Activated naive CD8-positive, alpha-beta T cell treated with anti-CD3 and anti-CD28 coated beads, Interleukin-2, amount 50 U/mL, for 24 hours (primary cell): ENCODE data around the gene ZNF506.
"Not testable (repeated sequence)": the region's sequence is repeated elsewhere in the genome, so short reads cannot be mapped to it uniquely, and the experiment has no call there.

Experiments
- ATAC-seq: fragments of 150-1000 bp; cut with Tn5 transposase; one replicate; pipeline ENCODE4 v1.10.0; 2021
- DNase-seq: peaks from one replicate; pipeline ENCODE4 v3.0.0; 2021
- H3K27ac Mint-ChIP-seq: one replicate; pipeline ENCODE4 v1.8.0; 2021; ENCODE audit warnings: mild to moderate bottlenecking, mixed read lengths
- H3K27me3 Mint-ChIP-seq: one replicate; pipeline ENCODE4 v1.8.0; 2021; ENCODE audit warnings: mixed read lengths
- H3K36me3 Mint-ChIP-seq: one replicate; pipeline ENCODE4 v1.8.0; 2021; ENCODE audit warnings: low read depth, mixed read lengths
- H3K4me1 Mint-ChIP-seq: one replicate; pipeline ENCODE4 v1.8.0; 2021; ENCODE audit warnings: mixed read lengths
- H3K4me3 Mint-ChIP-seq: one replicate; pipeline ENCODE4 v1.8.0; 2021; ENCODE audit warnings: mild to moderate bottlenecking, moderate library complexity, mixed read lengths
- H3K9me3 Mint-ChIP-seq: one replicate; pipeline ENCODE4 v1.8.0; 2021; ENCODE audit warnings: mixed read lengths

Gene ZNF506

DNA sequence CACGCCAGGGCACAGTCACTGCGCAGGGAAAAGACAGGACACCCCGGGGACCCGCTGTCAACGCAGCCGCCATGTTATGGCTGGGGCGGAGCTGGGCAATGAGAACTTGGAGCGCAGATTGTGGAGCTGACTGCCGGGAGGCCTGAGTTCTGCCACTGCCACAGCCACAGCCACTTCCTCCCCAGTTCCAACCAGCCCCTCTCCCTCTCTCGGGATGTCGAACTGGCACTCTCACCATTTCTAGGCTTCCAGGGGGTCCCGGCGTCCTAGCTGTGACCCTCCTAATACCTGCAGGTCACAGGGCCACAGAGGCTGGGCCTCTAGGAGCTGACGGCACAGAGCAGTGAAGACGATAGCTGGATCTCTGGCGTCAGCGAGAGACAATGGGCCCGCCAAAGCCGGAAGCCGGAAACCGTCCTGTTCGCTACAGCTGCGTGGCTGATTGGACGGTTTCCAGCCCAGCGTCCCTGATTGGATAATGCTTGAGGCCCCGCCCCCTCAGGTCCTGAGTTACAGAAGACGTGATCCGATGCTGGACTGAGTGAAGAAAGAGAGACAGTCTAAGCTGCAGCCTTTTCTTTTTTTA, at the start of gene ZNF506:
Gene ZNF506, minus strand, starts transcription at position 385 of the 586 bp plus-strand sequence. Its CDS starts 147 bp downstream, at position 238.
- Mint-ChIP-seq H3K27me3 (no peaks in the 10 kb centered on the region), H3K4me1 (peaks cover 59% of the 10 kb centered on the region), H3K36me3 (peaks cover 53% of the 10 kb centered on the region), H3K4me3 (peak within 1 kb of the TSS; percentile 99), H3K27ac (peak within 1 kb of the TSS; percentile 97), H3K9me3 (peaks cover 33% of the 10 kb centered on the region)
- ATAC-seq (peak; percentile 89), DNase-seq (peak; percentile 95)

DNA sequence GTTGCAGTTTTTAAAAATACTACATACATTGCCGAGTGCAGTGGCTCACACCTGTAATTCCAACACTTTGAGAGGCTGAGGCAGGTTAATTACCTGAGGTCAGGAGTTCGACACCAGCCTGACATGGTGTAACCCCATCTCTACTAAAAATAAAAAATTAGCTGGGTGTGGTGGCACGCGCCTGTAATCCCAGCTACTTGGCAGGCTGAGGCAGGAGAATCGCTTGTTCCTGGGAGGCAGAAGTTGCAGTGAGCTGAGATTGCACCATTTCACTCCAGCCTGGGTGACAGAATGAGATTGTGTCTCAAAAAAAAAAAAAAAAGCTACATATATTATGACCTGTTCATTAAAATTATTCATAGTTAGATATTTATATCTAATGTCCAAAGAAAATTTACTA, 48.5 kb upstream of the ZNF506 start:
- Mint-ChIP-seq H3K36me3 (peaks cover 39% of the 10 kb centered on the region), H3K4me1 (peaks cover 59% of the 10 kb centered on the region)
- H3K9me3 Mint-ChIP-seq, ATAC-seq, DNase-seq, H3K4me3 Mint-ChIP-seq, H3K27me3 Mint-ChIP-seq, H3K27ac Mint-ChIP-seq: not testable (repeated sequence)

DNA sequence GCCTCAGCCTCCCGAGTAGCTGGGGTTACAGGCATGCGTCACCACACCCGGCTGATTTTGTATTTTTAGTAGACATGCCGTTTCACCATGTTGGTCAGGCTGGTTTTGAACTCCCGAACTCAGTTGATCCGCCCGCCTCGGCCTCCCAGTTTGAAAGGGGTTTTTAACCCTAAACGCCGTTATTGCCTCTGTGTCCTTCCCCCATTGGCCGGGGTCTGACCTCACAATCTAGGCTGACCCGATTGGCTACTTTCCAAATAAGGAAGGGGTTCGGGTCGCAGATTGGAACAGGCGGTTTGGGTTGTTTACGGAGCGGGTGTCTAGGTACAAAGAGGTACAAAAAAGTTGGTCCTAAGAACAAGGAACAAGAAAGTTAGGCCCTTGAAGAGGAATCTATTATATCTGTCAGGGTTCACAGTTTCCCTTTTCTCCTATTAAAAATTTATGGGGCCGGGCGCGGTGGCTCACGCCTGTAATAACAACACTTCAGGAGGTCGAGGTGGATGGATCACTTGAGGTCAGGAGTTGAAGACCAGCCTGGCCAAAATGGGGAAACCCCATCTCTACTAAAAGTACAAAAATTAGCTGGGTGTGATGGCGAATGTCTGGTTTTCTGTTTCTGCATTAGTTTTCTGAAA, 45.2 kb upstream of the ZNF506 start:
- Mint-ChIP-seq H3K4me3 (peak overlapping the region; percentile 96), H3K27ac (peak overlapping the region; percentile 94), H3K36me3 (peaks cover 16% of the 10 kb centered on the region), H3K4me1 (peaks cover 44% of the 10 kb centered on the region), H3K9me3 (no peaks in the 10 kb centered on the region), H3K27me3 (no peaks in the 10 kb centered on the region)
- DNase-seq (peak; percentile 54), ATAC-seq (no peak)

DNA sequence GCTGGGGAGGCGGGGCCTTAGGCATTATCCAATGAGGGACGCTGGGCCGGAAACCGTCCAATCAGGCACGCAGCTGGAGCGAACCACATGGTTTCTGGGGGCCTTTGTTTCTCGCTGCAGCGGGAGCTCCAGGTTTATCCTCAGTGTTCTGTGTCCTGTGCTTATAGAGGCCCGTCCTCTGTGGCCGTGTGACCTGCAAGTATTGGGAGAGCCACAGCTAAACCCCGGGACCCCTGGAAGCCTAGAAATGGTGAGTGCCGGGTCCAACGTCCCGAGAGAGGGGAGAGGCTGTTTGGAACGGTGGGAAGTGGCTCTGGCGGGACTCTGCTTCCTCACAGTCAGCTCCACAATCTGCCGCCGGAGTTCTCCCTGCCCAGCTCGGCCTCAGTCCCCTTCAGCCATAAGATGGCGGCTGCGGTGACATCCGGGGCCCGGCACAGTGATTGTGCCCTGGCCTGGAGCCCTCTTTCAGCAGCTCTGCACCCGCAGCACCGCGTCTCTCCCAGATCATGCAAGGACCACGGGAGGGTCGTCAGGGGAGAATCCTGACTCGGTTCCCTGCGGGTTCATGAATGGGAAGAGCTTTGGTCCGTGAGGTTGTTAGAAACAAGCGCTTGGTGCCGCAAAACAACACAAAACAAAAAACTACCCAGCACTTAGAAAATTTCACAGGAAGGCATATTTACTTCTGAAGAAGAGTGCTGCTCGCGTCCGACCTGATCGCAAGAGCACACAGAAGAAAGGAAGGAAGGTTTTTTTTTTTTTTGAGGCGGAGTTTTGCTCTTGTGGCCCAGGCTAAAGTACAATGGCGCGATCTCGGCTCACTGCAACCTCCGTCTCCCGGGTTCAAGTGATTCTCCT, 44.4 kb upstream of the ZNF506 start, which contains the start of gene ZNF253:
Gene ZNF253, plus strand, starts transcription at position 133 of the 861 bp plus-strand sequence. Its CDS starts 115 bp downstream, at position 248.
- Mint-ChIP-seq H3K36me3 (peaks cover 13% of the 10 kb centered on the region), H3K27ac (peak within 1 kb of the TSS; percentile 94), H3K4me3 (peak within 1 kb of the TSS; percentile 96), H3K27me3 (no peaks in the 10 kb centered on the region), H3K4me1 (peaks cover 38% of the 10 kb centered on the region), H3K9me3 (peaks cover 4% of the 10 kb centered on the region)
- DNase-seq: peak; percentile 95
- ATAC-seq: peak; percentile 99

DNA sequence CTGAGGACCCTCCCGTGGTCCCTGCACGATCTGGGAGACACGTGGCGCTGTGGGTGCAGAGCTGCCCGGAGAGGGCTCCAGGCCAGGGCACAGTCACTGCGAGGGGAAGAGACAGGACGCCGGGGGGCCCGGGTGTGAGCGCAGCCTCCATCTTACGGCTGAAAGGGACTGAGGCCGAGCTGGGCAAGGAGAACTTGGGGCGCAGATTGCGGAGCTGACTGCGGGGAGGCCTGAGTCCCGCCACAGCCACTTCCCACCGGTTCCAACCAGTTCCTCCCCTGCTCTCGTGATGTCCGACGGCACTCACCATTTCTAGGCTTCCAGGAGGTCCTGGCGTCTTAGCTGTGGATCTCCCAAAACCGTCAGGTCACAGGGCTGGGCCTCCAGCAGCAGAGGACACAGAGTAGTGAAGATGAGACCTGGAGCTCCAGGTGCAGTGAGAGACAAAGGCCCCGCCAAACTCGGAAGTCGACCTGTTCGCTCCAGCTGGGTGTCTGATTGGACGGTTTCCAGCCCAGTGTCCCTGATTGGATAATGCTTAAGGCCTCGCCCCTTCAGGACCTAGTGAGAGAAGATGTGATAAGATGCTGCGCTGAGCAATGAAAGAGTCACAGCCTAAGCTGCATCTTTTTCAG, 39.3 kb upstream of the ZNF506 start:
- Mint-ChIP-seq H3K9me3 (peaks cover 7% of the 10 kb centered on the region), H3K4me3 (peak overlapping the region; percentile 76), H3K4me1 (peaks cover 7% of the 10 kb centered on the region), H3K27me3 (no peaks in the 10 kb centered on the region), H3K27ac (no peak overlapping the region), H3K36me3 (peaks cover 6% of the 10 kb centered on the region)
- DNase-seq: peak; percentile 18
- no peak for ATAC-seq

DNA sequence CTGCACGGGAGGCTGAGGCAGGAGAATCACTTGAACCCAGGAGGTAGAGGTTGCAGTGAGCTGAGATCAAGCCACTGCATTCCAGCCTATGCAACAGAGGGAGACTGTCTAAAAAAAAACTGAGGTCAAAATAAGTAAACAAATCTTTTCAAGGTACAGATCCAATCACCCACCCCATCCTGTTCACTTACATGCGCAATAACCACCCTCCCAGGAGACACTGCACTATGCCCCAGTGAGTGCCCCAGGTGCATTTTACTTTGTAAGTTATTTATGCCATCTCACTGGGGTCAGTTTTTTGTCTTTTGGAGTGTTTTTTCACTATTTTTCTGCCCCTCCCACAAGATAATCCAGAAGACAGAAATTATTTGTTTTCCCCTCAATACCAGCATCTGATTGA, 37.2 kb upstream of the ZNF506 start:
- peaks cover 3% of the 10 kb centered on the region for H3K4me1 Mint-ChIP-seq
- ATAC-seq: no peak
- H3K4me3 Mint-ChIP-seq: no peak overlapping the region
- peaks cover 14% of the 10 kb centered on the region for H3K9me3 Mint-ChIP-seq
- H3K36me3 Mint-ChIP-seq: peaks cover 6% of the 10 kb centered on the region
- no peaks in the 10 kb centered on the region for H3K27me3 Mint-ChIP-seq
- no peak for DNase-seq
- H3K27ac Mint-ChIP-seq: no peak overlapping the region

DNA sequence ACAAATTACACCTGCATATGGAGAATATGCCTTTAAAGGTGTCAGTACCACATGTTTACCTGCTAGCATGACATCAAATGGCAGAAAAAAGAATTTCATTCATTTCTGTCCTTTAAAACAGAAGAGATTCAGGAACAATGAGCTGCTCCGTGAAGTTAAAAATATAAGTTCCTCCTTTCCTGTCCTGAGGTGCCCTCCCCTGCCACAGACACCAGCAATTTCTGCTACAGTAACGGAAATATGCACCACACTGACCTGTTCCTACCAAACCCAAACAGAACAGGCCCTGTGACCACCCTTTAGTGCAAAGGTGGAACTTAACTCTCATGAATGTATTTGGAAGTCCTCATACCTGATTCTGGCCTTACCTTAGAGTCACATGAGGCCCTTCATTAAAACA, 30.2 kb upstream of the ZNF506 start:
- peaks cover 18% of the 10 kb centered on the region for H3K9me3 Mint-ChIP-seq
- H3K4me1 Mint-ChIP-seq, DNase-seq, H3K27me3 Mint-ChIP-seq, H3K4me3 Mint-ChIP-seq, ATAC-seq, H3K27ac Mint-ChIP-seq, H3K36me3 Mint-ChIP-seq: not testable (repeated sequence)

DNA sequence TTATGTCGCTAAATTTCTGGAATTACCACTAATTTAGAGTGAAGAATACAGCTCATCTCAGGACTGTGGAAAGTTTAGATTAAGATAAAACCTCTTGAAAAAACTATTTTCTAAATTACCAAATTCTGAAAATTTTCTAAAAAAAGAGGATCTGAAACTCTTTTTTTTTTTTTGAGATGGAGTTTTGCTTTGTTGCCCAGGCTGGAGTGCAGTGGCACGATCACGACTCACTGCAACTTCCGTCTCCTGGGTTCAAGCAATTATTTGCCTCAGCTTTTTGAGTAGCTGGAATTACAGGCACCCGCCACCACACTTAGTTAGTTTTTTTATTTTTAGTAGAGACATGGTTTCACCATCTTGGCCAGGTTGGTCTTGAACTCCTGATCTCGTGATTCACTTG, 27.5 kb upstream of the ZNF506 start:
- H3K36me3 Mint-ChIP-seq: peaks cover 3% of the 10 kb centered on the region
- H3K27ac Mint-ChIP-seq: no peak overlapping the region
- H3K4me1 Mint-ChIP-seq: no peaks in the 10 kb centered on the region
- ATAC-seq (no peak), DNase-seq (no peak)
- no peak overlapping the region for H3K4me3 Mint-ChIP-seq
- no peaks in the 10 kb centered on the region for H3K27me3 Mint-ChIP-seq
- H3K9me3 Mint-ChIP-seq: peaks cover 18% of the 10 kb centered on the region

DNA sequence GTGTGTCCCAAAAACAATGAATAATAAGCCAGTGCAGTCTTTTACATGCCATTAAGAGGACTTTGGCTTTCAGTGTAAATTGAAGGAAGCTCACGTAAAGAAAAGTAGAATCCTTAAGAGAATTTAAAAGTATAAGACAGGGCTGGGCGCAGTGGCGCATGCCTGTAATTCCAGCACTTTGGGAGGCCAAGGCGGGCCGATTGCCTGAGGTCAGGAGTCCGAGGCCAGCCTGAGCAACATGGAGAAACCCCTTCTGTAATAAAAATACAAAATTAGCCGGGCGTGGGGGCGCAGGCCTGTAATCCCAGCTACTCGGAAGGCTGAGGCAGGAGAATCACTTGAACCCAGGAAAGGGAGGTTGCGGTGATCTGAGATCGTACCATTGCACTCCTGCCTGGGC, 26.2 kb upstream of the ZNF506 start:
- no peak overlapping the region for H3K4me3 Mint-ChIP-seq
- H3K4me1 Mint-ChIP-seq: no peaks in the 10 kb centered on the region
- H3K9me3 Mint-ChIP-seq: peaks cover 19% of the 10 kb centered on the region
- H3K27me3 Mint-ChIP-seq: no peaks in the 10 kb centered on the region
- H3K27ac Mint-ChIP-seq: no peak overlapping the region
- ATAC-seq (no peak), DNase-seq (no peak)
- H3K36me3 Mint-ChIP-seq: peaks cover 6% of the 10 kb centered on the region

DNA sequence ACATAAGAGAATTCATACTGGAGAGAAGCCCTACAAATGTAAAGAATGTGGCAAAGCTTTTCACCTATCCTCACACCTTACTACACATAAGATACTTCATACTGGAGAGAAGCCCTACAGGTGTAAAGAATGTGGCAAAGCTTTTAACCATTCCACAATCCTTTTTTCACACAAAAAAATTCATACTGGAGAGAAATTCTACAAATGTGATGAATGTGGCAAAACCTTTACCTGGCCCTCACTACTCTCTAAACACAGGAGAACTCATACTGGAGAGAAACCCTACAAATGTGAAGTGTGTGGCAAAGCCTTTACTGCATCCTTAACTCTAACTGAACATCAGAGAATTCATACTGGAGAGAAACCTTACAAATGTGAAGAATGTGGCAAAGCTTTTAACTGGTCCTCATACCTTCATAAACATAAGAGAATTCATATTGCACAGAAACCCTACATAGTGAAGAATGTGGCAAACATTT, 14.0 kb upstream of the ZNF506 start:
- no peak for ATAC-seq
- peaks cover 38% of the 10 kb centered on the region for H3K9me3 Mint-ChIP-seq
- peaks cover 32% of the 10 kb centered on the region for H3K36me3 Mint-ChIP-seq
- H3K4me1 Mint-ChIP-seq: no peaks in the 10 kb centered on the region
- no peak for DNase-seq
- H3K4me3 Mint-ChIP-seq: no peak overlapping the region
- no peaks in the 10 kb centered on the region for H3K27me3 Mint-ChIP-seq
- H3K27ac Mint-ChIP-seq: no peak overlapping the region

DNA sequence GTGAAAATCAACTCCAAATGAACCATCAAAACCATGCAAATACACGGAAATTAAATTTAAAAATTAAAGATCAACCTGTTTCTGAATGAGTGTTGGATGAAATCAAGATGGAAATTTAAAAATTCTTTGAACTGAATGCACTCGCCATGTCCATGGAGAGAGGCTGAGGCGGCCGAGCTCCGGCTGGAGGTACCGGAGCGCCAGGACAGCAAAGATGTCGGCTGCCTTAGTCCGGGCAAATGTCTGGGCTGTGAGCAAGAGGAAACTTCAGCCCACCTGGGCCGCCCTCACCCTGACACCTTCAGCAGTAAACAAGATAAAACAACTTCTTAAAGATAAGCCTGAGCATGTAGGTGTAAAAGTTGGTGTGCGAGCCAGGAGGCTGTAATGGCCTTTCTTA, 5.3 kb upstream of the ZNF506 start:
- H3K4me3 Mint-ChIP-seq: no peak overlapping the region
- H3K36me3 Mint-ChIP-seq: peaks cover 30% of the 10 kb centered on the region
- DNase-seq (no peak), ATAC-seq (no peak)
- no peaks in the 10 kb centered on the region for H3K27me3 Mint-ChIP-seq
- peaks cover 17% of the 10 kb centered on the region for H3K4me1 Mint-ChIP-seq
- H3K9me3 Mint-ChIP-seq: peaks cover 64% of the 10 kb centered on the region
- H3K27ac Mint-ChIP-seq: no peak overlapping the region

DNA sequence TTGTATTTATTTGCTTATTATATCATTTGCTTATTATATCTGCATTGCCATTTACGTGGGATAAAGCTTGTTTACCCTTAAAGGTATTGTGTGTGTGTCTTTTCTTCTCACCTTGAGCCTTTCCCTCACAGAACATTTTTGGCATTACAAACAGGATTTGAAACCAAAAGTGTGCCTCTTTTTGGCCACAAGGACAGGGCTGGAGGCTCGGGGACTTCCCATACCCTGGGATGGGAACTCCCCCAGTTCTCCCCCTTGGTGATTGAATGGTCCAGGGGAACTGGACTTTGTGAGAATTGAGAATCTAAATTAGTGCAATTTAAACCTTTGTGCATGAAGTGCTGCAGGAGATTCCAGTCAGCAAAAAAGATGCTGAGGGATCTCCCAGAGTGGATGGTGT, 2.4 kb upstream of the ZNF506 start:
- H3K27me3 Mint-ChIP-seq: no peaks in the 10 kb centered on the region
- peaks cover 42% of the 10 kb centered on the region for H3K36me3 Mint-ChIP-seq
- no peak for ATAC-seq
- no peak for DNase-seq
- peaks cover 44% of the 10 kb centered on the region for H3K9me3 Mint-ChIP-seq
- peaks cover 38% of the 10 kb centered on the region for H3K4me1 Mint-ChIP-seq
- no peak overlapping the region for H3K27ac Mint-ChIP-seq
- H3K4me3 Mint-ChIP-seq: no peak overlapping the region

DNA sequence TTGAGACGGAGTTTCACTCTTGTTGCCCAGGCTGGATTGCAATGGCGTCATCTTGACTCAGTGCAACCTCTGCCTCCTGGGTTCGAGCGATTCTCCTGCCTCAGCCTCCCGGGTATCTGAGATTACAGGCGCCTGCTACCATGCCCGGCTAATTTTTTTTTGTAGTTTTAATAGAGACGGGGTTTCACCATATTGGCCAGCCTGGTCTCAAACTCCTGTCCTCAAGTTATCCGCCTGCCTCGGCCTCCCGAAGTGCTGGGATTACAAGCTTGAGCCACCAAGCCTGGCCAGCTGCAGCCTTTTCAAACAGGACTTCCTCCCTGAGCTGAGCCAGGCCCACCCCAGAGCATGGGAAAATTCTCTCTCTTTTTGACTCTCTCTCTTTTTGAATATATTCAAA, 426 bp upstream of the ZNF506 start:
- Mint-ChIP-seq H3K4me3 (peak overlapping the region; percentile 99), H3K9me3 (peaks cover 36% of the 10 kb centered on the region), H3K4me1 (peaks cover 56% of the 10 kb centered on the region), H3K36me3 (peaks cover 52% of the 10 kb centered on the region), H3K27ac (peak overlapping the region; percentile 97)
- DNase-seq, ATAC-seq, H3K27me3 Mint-ChIP-seq: not testable (repeated sequence)

DNA sequence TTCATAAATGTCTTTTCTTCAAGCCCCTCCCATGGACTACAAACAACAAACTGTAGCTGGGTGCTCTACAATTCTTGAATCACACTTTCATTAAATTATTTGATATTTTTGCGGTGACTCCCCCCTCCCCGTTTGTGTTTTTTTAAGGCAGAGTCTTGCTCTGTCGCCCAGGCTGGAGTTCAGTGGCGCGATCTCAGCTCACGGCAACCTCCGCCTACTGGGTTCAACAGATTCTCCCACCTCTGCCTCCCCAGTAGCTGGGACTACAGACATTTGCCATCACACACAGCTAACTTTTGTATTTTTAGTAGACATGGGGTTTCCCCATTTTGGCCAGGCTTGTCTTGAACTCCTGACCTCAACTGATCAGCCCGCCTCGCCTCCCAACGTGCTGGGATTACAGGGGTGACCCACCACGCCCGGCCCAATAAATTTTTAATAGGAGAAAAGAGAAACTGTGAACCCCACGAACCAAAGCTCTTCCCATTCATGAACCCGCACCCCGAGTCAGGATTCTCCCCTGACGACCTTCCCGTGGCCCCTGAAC, 703 bp downstream of the ZNF506 start:
- Mint-ChIP-seq H3K9me3 (peaks cover 28% of the 10 kb centered on the region), H3K27ac (peak overlapping the region; percentile 97), H3K27me3 (no peaks in the 10 kb centered on the region), H3K4me3 (peak overlapping the region; percentile 99), H3K36me3 (peaks cover 58% of the 10 kb centered on the region), H3K4me1 (peaks cover 65% of the 10 kb centered on the region)
- no peak for ATAC-seq
- DNase-seq: no peak
